Measurements from ENCODE around the gene ARID3B. TPM values are rescaled to one million over a fixed set of nuclear protein-coding genes. Genes with fewer than 3 reads are reported as not detected.
"Not testable (repeated sequence)": the region's sequence is repeated elsewhere in the genome, so short reads cannot be mapped to it uniquely, and the experiment has no call there.

Gene ARID3B
- total RNA-seq, 1 donor from 2014 or later, result 31.5 TPM

DNA sequence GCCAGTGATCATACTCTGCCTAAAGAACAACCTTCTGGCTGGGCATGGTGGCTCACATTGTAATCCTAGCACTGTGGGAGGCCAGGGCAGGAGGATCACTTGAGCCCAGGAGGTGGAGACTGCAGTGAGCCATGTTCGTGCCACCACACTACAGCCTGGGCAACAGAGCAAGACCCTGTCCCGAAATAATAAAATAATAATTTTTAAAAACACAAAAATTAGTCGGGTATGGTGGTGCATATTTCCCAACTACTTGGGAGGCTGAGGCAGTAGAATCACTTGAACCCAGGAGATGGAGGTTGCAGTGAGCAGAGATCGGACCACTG is 34.5 kb upstream of the ARID3B start:
- H3K4me2 ChIP-seq, result no peak overlapping the region
- no peaks in the 10 kb centered on the region for H3F3A ChIP-seq (ENCODE audit: low read depth)
- Mint-ChIP-seq H3K9me3 (no peaks in the 10 kb centered on the region), H3K4me1 (no peaks in the 10 kb centered on the region), H3K36me3 (peaks cover 11% of the 10 kb centered on the region), H3K27ac (no peak overlapping the region), H3K27me3 (ENCODE audit: insufficient read depth, low read depth) (peaks cover 4% of the 10 kb centered on the region), H3K4me3 (no peak overlapping the region)
- H3K36me3 ChIP-seq, result no peaks in the 10 kb centered on the region
- no peaks in the 10 kb centered on the region for H4K20me1 ChIP-seq (ENCODE audit: low read depth)
- no peaks in the 10 kb centered on the region for H3K4me1 ChIP-seq
- no peak overlapping the region for H3K27ac ChIP-seq
- H3K9me3 ChIP-seq (ENCODE audit: low read depth), result no peaks in the 10 kb centered on the region
- H3K27me3 ChIP-seq, result no peaks in the 10 kb centered on the region
- no peaks in the 10 kb centered on the region for H3K79me2 ChIP-seq (ENCODE audit: low read depth)
- no peak overlapping the region for H3K4me3 ChIP-seq
- no peak overlapping the region for H3K9ac ChIP-seq
- H2AFZ ChIP-seq (replicated peaks), result no peak overlapping the region
- no peak for TF ChIP-seq EZH2 (IDR thresholded peaks at IDR 0.05)
- TF ChIP-seq, protein P1, sequence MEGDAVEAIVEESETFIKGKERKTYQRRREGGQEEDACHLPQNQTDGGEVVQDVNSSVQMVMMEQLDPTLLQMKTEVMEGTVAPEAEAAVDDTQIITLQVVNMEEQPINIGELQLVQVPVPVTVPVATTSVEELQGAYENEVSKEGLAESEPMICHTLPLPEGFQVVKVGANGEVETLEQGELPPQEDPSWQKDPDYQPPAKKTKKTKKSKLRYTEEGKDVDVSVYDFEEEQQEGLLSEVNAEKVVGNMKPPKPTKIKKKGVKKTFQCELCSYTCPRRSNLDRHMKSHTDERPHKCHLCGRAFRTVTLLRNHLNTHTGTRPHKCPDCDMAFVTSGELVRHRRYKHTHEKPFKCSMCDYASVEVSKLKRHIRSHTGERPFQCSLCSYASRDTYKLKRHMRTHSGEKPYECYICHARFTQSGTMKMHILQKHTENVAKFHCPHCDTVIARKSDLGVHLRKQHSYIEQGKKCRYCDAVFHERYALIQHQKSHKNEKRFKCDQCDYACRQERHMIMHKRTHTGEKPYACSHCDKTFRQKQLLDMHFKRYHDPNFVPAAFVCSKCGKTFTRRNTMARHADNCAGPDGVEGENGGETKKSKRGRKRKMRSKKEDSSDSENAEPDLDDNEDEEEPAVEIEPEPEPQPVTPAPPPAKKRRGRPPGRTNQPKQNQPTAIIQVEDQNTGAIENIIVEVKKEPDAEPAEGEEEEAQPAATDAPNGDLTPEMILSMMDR (IDR thresholded peaks at IDR 0.05), result no peak
- TF ChIP-seq EZH2phosphoT487 (IDR thresholded peaks at IDR 0.05), result no peak
- DNase-seq (ENCODE audit: low spot score), result no peak

DNA sequence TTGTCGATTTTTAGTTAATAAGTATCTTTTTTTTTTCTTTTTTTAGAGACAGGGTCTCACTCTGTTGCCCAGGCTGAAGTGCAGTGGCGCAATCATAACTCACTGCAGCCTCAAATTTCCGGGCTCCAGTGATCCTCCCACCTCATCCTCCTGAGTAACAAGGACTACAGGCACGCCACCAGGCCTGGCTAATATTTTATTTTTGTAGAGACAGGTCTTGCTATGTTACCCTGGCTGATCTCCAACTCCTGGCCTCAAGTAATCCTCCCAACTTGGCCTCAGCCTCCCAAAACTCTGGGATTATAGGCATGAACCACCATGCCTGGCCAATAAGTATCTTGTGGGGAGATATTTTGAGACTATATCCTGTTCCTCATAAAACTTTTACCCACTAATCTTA is 29.4 kb upstream of the ARID3B start:
- Histone ChIP-seq H3K4me3 (no peak overlapping the region), H3K4me1 (no peaks in the 10 kb centered on the region), H4K20me1 (ENCODE audit: low read depth) (no peaks in the 10 kb centered on the region), H3K9me3 (ENCODE audit: low read depth) (no peaks in the 10 kb centered on the region), H3K4me2 (no peak overlapping the region), H3K79me2 (ENCODE audit: low read depth) (no peaks in the 10 kb centered on the region), H3K27me3 (no peaks in the 10 kb centered on the region), H3F3A (ENCODE audit: low read depth) (no peaks in the 10 kb centered on the region), H3K27ac (no peak overlapping the region), H3K36me3 (no peaks in the 10 kb centered on the region), H3K9ac (no peak overlapping the region), H2AFZ (replicated peaks) (no peak overlapping the region)
- H3K27ac Mint-ChIP-seq, result peak overlapping the region; percentile 55
- H3K36me3 Mint-ChIP-seq, result no peaks in the 10 kb centered on the region
- DNase-seq (ENCODE audit: low spot score), result no peak
- TF ChIP-seq, protein P1 (IDR thresholded peaks at IDR 0.05), result no peak
- no peak for TF ChIP-seq EZH2phosphoT487 (IDR thresholded peaks at IDR 0.05)
- no peak for TF ChIP-seq EZH2 (IDR thresholded peaks at IDR 0.05)
- no peak overlapping the region for H3K4me3 Mint-ChIP-seq
- H3K9me3 Mint-ChIP-seq, result no peaks in the 10 kb centered on the region
- peaks cover 3% of the 10 kb centered on the region for H3K27me3 Mint-ChIP-seq (ENCODE audit: insufficient read depth, low read depth)
- H3K4me1 Mint-ChIP-seq, result no peaks in the 10 kb centered on the region

DNA sequence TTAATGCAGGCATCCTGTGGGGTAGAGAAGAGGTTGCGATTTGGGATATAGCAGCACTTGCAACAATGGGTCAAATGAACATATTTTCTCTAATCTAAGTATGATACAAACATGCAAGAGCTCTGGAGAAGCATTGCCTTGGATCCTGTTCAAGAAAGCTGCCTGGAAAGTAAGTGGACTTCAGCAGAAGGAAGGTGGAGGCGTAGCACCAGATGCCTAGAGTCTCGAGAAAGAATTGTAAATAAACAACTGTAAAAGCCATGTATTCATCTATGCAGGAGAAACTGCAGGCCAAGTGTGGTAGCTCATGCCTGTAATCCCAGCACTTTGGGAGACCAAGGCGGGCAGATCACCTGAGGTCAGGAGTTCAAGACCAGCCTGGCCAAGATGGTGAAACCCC is 27.0 kb upstream of the ARID3B start:
- H3K27me3 Mint-ChIP-seq (ENCODE audit: insufficient read depth, low read depth); H3K4me3 ChIP-seq; H3K9me3 ChIP-seq (ENCODE audit: low read depth); H3K9me3 Mint-ChIP-seq; H3F3A ChIP-seq (ENCODE audit: low read depth); H3K4me2 ChIP-seq; H3K4me1 ChIP-seq; H3K27ac ChIP-seq; H3K27me3 ChIP-seq; H3K79me2 ChIP-seq (ENCODE audit: low read depth); H3K36me3 ChIP-seq; H2AFZ ChIP-seq (replicated peaks); H4K20me1 ChIP-seq (ENCODE audit: low read depth); H3K4me1 Mint-ChIP-seq; H3K36me3 Mint-ChIP-seq; H3K4me3 Mint-ChIP-seq; H3K9ac ChIP-seq; DNase-seq (ENCODE audit: low spot score): not testable (repeated sequence)
- peak overlapping the region; percentile 14 for H3K27ac Mint-ChIP-seq

DNA sequence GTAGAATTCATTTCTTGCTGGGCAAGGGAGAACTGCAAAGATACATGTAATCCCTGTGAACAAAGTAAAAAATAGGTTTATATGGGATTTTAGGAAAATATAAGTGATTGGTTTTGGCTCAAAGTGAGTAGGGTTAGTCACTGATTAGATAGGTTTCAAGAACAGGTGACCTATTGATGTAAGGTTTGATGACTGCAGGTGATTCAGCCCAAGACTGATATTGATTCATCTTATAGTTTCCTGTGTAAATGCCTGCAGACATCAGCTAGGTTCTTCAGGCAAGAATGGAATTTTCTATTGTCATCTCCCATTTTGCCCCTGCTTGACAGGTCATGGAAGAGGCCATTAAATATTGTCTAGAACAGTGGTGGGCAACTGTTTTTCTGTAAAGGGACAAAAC is 23.9 kb upstream of the ARID3B start:
- Mint-ChIP-seq H3K4me1 (no peaks in the 10 kb centered on the region), H3K36me3 (no peaks in the 10 kb centered on the region), H3K27me3 (ENCODE audit: insufficient read depth, low read depth) (peaks cover 5% of the 10 kb centered on the region), H3K27ac (no peak overlapping the region), H3K9me3 (no peaks in the 10 kb centered on the region), H3K4me3 (no peak overlapping the region)
- no peaks in the 10 kb centered on the region for H3K9me3 ChIP-seq (ENCODE audit: low read depth)
- H3K27ac ChIP-seq, result no peak overlapping the region
- no peak overlapping the region for H3K4me2 ChIP-seq
- no peaks in the 10 kb centered on the region for H3K79me2 ChIP-seq (ENCODE audit: low read depth)
- H3F3A ChIP-seq (ENCODE audit: low read depth), result no peaks in the 10 kb centered on the region
- no peak for DNase-seq (ENCODE audit: low spot score)
- TF ChIP-seq, protein P1 (IDR thresholded peaks at IDR 0.05), result no peak
- TF ChIP-seq EZH2phosphoT487 (IDR thresholded peaks at IDR 0.05), result no peak
- no peak for TF ChIP-seq EZH2 (IDR thresholded peaks at IDR 0.05)
- no peaks in the 10 kb centered on the region for H3K27me3 ChIP-seq
- H2AFZ ChIP-seq (replicated peaks), result no peak overlapping the region
- H3K36me3 ChIP-seq, result no peaks in the 10 kb centered on the region
- H3K4me3 ChIP-seq, result no peak overlapping the region
- no peaks in the 10 kb centered on the region for H3K4me1 ChIP-seq
- H4K20me1 ChIP-seq (ENCODE audit: low read depth), result no peaks in the 10 kb centered on the region
- H3K9ac ChIP-seq, result no peak overlapping the region
